HCT116 (cell line): ENCODE data around the gene BBX.

ENCODE experiments used
- CEBPB ChIP-seq: IDR thresholded peaks from 2 replicates; pipeline ENCODE4 v1.6.1; 2012; ENCODE audit warnings: low read depth
- CTCF ChIP-seq, 3 experiments: fragments of 200-600 bp in 1 of 3; sonication (generic) in 1 of 3; IDR thresholded peaks in 2 of 3; conservative IDR thresholded peaks in 1 of 3; 2 replicates each; pipeline ENCODE4 v1.5.1; 2012 to 2017; ENCODE audit warnings: low read depth in 2 of 3, low read length in 2 of 3, antibody characterized with exemption in 1 of 3, borderline replicate concordance in 1 of 3, control low read depth in 1 of 3, mild to moderate bottlenecking in 1 of 3, mixed read lengths in 1 of 3, mixed run types in 1 of 3, moderate library complexity in 1 of 3; ENCODE audit not compliant: insufficient read depth in 1 of 3
- EGR1 ChIP-seq: IDR thresholded peaks from 2 replicates; pipeline ENCODE4 v1.6.1; 2012; ENCODE audit warnings: low read depth
- EZH2 ChIP-seq: fragments of 200-600 bp; sonication (generic); IDR thresholded peaks from 2 replicates; pipeline ENCODE4 v1.6.1; 2017; ENCODE audit warnings: antibody characterized with exemption, mixed run types
- EZH2phosphoT487 ChIP-seq: fragments of 200-600 bp; IDR thresholded peaks from 2 replicates; pipeline ENCODE4 v1.6.1; 2018; ENCODE audit warnings: antibody characterized with exemption, borderline replicate concordance
- JUND ChIP-seq: IDR thresholded peaks from 2 replicates; pipeline ENCODE4 v1.6.1; 2012
- MAX ChIP-seq: IDR thresholded peaks from 2 replicates; pipeline ENCODE4 v1.6.1; 2012
- POLR2A ChIP-seq: IDR thresholded peaks from 2 replicates; pipeline ENCODE4 v1.7.0; 2011; ENCODE audit warnings: borderline replicate concordance; ENCODE audit not compliant: insufficient read depth, insufficient read length; ENCODE audit errors: extremely low read depth
- POLR2AphosphoS5 ChIP-seq: IDR thresholded peaks from 2 replicates; pipeline ENCODE4 v1.6.1; 2011; ENCODE audit warnings: mild to moderate bottlenecking, low read depth, low read length, moderate library complexity
- RAD21 ChIP-seq: IDR thresholded peaks from 2 replicates; pipeline ENCODE4 v1.6.1; 2012; ENCODE audit warnings: low read depth, mild to moderate bottlenecking
- REST ChIP-seq: IDR thresholded peaks from 2 replicates; pipeline ENCODE4 v1.6.1; 2012; ENCODE audit warnings: low read depth
- SRF ChIP-seq: IDR thresholded peaks from 2 replicates; pipeline ENCODE4 v1.6.1; 2012; ENCODE audit warnings: low read depth
- TCF7L2 ChIP-seq: IDR thresholded peaks from 2 replicates; pipeline ENCODE4 v1.7.0; 2011; ENCODE audit warnings: borderline replicate concordance, inconsistent platforms; ENCODE audit not compliant: insufficient read depth, insufficient read length; ENCODE audit errors: extremely low read depth
- TF ChIP-seq, protein P1 (sequence below): IDR thresholded peaks from 2 replicates; pipeline ENCODE4 v1.6.1; 2011; ENCODE audit warnings: mild to moderate bottlenecking, low read length, moderate library complexity; ENCODE audit not compliant: insufficient replicate concordance; ENCODE audit errors: extremely low read depth

- TF ChIP-seq CTCF (IDR thresholded peaks at IDR 0.05 in 2 of 3, conservative IDR thresholded peaks at IDR 0.05 in 1 of 3; ENCODE audit: borderline replicate concordance in 1 of 3, insufficient read depth in 1 of 3, low read depth in 2 of 3, low read length in 2 of 3), result no peak
- TF ChIP-seq, protein P1, sequence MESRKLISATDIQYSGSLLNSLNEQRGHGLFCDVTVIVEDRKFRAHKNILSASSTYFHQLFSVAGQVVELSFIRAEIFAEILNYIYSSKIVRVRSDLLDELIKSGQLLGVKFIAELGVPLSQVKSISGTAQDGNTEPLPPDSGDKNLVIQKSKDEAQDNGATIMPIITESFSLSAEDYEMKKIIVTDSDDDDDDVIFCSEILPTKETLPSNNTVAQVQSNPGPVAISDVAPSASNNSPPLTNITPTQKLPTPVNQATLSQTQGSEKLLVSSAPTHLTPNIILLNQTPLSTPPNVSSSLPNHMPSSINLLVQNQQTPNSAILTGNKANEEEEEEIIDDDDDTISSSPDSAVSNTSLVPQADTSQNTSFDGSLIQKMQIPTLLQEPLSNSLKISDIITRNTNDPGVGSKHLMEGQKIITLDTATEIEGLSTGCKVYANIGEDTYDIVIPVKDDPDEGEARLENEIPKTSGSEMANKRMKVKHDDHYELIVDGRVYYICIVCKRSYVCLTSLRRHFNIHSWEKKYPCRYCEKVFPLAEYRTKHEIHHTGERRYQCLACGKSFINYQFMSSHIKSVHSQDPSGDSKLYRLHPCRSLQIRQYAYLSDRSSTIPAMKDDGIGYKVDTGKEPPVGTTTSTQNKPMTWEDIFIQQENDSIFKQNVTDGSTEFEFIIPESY, result no peak
- TF ChIP-seq POLR2AphosphoS5, result no peak
- TF ChIP-seq EZH2phosphoT487, result no peak
- no peak for TF ChIP-seq SRF
- no peak for TF ChIP-seq POLR2A
- no peak for TF ChIP-seq JUND
- TF ChIP-seq EZH2, result no peak
- no peak for TF ChIP-seq REST
- no peak for TF ChIP-seq RAD21
- no peak for TF ChIP-seq EGR1
- TF ChIP-seq CEBPB, result no peak
- TF ChIP-seq MAX, result no peak
- no peak for TF ChIP-seq TCF7L2
These were observed 66.7 kb downstream of the BBX start for GRCh38 chr3:107589454-107589853.
